GM12891 (cell line): ENCODE results near the gene BRF1.

Source experiments
- DNase-seq: peaks from one replicate; pipeline ENCODE4 v3.0.0; 2011; ENCODE audit warnings: low spot score; ENCODE audit not compliant: insufficient read length
- FAIRE-seq: peaks from 2 replicates; lab custom pipeline; 2011; peaks lifted over from hg19 to GRCh38; lab: Jason Lieb, UNC
- PAX5 ChIP-seq: IDR thresholded peaks from 2 replicates; pipeline ENCODE4 v1.6.1; 2011; ENCODE audit warnings: low read length, moderate library complexity, mild to moderate bottlenecking; ENCODE audit not compliant: insufficient read depth, severe bottlenecking
- POLR2A ChIP-seq: IDR thresholded peaks from 2 replicates; pipeline ENCODE4 v1.6.1; 2011; ENCODE audit warnings: low read depth, low read length, control low read depth
- POLR2AphosphoS5 ChIP-seq: IDR thresholded peaks from 2 replicates; pipeline ENCODE4 v1.6.1; 2011; ENCODE audit warnings: low read depth, low read length, control low read depth
- POU2F2 ChIP-seq: IDR thresholded peaks from 2 replicates; pipeline ENCODE4 v1.6.1; 2011; ENCODE audit warnings: low read depth, mild to moderate bottlenecking, control low read depth, low read length, moderate library complexity
- SPI1 ChIP-seq: IDR thresholded peaks from 2 replicates; pipeline ENCODE4 v1.6.1; 2011; ENCODE audit warnings: low read depth, low read length, control low read depth
- TAF1 ChIP-seq: IDR thresholded peaks from 2 replicates; pipeline ENCODE4 v1.6.1; 2011; ENCODE audit warnings: low read depth, low read length, control low read depth

The BRF1 gene

DNA sequence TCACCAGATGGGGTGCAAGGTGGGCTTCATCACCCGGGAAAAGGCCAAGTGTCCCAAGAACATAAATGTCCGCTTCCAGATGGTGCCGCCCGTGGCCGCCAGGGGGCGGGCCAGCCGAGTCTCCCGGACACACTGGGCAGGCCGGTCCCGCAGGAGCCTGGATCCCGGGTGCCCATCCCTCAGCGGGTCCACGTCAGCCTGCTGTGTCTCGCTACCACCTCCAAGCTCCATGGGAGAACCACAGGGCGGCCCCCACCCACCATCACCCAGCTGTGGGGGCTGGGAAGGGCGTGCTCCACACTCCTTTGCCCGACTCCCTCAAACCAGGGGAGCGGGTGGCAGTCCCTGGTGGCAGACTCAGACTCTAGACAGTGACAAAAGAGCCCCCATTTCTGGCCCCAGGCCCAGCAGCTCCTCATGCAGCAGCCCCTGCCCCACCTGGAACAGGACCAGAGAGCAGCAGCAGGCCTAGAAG is 97.7 kb downstream of the BRF1 start:
- TF ChIP-seq POLR2AphosphoS5 (no peak), SPI1 (no peak), POLR2A (no peak)
- FAIRE-seq: peak; percentile 78
- peak; percentile 87 for DNase-seq

DNA sequence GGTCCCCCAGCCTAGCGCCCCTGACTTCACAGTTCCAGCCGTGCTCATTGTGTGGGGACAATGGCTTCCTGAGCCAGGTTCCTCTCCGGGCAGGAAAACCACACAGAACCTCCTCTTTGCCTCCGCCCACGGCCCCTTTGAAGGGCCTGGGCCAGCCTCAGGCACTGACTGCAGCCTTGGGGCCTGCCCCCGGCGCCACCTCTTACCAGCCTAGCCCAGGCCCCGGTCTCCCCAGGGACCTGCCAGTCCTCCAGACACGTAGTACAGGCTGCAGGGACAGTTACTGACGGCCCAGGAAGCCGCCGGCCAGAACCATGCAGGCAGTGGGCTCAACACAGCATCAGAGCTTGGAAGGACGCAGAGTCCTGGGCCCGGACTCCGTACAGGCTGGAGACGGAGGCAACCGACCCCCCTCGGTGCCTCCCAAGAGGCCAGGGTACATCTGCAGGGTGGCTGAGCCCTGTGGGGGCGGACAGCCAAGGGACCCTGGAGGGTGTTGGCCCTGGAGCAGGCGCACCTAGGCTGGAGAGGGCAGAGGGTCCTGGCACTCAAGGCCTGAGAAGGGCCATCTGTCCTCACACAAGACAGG is 98.8 kb downstream of the BRF1 start:
- FAIRE-seq: no peak
- TF ChIP-seq POLR2A: no peak
- TF ChIP-seq POLR2AphosphoS5: no peak
- no peak for TF ChIP-seq SPI1
- DNase-seq: no peak

GRCh38 chr14:105201156-105201924 is 99.5 kb downstream of the BRF1 start:
- DNase-seq (no peak), FAIRE-seq (peak; percentile 52)
- TF ChIP-seq TAF1 (no peak), POLR2AphosphoS5 (no peak), PAX5 (no peak), SPI1 (no peak), POU2F2 (no peak), POLR2A (no peak)

DNA sequence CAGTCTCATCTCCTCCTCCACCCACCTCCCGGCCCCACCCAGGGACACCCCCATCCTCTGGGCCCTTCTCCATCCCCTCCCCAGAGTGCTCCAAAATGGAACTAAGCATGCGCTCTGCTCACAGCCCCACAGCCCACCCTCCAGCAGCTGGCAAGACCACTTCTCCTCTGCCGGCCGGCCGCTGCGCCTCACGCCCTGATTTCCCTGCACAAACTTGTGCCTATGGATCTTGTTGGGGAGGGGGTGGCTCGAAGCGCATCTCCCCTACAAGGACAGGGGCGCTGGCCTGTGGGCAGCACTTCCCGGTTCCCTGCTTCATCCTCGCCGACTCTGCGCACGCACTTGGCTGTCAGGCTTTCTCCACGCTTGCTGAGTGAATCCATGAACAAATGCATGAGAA is 100.2 kb downstream of the BRF1 start:
- TF ChIP-seq PAX5 (no peak), POLR2AphosphoS5 (no peak), POLR2A (no peak), POU2F2 (no peak), TAF1 (no peak), SPI1 (no peak)
- FAIRE-seq (no peak), DNase-seq (no peak)

DNA sequence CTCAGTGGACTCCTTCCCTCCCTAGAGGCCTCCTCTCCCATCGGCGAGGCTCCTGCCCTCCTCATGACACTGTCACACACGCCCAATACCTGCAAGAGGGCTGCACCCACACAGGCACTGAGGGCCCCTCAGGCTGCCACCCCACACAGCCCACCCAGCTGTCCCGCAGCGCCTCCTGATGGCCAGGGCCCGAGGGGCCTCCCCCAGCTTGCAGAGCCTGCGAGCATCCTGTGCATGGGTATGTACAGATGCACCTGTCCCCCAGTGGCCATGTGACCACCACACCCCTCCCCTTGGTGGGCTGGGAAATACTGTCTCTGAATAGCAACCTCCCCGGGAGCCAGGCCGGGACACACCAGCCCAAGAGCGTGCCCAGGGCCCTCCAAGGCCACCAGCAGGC is 100.7 kb downstream of the BRF1 start:
- DNase-seq (no peak), FAIRE-seq (no peak)

GRCh38 chr14:105199093-105199492 is 101.7 kb downstream of the BRF1 start:
- DNase-seq (no peak), FAIRE-seq (no peak)

More for the DNA sequence above, 100.7 kb downstream of the BRF1 start:
- TF ChIP-seq POLR2A (no peak), POU2F2 (no peak), TAF1 (no peak), SPI1 (no peak), POLR2AphosphoS5 (no peak), PAX5 (no peak)

GRCh38 chr14:105198588-105198987 is 102.2 kb downstream of the BRF1 start:
- DNase-seq (no peak), FAIRE-seq (no peak)
- TF ChIP-seq POLR2A: no peak
- TF ChIP-seq TAF1: no peak

More at GRCh38 chr14:105199093-105199492, 101.7 kb downstream of the BRF1 start:
- no peak for TF ChIP-seq POLR2A
- TF ChIP-seq POLR2AphosphoS5: no peak
- TF ChIP-seq TAF1: no peak
- no peak for TF ChIP-seq SPI1
- TF ChIP-seq PAX5: no peak
- TF ChIP-seq POU2F2: no peak

DNA sequence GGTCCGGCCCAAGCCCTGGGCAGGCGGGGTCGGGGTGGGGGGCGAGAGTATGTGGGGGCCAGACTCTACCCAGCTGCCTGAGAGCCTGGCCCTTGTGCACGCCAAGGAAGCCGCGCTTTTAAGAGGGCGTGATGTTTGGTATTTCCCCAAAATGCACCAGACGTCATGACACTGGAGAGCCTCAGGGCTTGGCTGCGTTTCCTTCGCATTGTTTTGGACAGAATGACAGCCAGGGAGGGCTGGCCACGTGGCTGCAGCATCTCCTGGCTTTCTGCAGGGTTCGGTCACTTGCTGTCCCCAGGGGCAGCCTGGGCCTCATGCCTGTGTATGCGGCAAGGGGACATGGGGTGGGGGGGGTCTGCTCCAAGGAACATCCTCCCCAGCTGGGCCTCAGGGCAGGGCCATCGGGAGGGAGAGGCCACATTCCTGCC is 103.6 kb downstream of the BRF1 start:
- no peak for DNase-seq
- peak; percentile 56 for FAIRE-seq
- TF ChIP-seq POLR2AphosphoS5 (no peak), TAF1 (no peak), POU2F2 (no peak), SPI1 (no peak), POLR2A (no peak), PAX5 (no peak)

DNA sequence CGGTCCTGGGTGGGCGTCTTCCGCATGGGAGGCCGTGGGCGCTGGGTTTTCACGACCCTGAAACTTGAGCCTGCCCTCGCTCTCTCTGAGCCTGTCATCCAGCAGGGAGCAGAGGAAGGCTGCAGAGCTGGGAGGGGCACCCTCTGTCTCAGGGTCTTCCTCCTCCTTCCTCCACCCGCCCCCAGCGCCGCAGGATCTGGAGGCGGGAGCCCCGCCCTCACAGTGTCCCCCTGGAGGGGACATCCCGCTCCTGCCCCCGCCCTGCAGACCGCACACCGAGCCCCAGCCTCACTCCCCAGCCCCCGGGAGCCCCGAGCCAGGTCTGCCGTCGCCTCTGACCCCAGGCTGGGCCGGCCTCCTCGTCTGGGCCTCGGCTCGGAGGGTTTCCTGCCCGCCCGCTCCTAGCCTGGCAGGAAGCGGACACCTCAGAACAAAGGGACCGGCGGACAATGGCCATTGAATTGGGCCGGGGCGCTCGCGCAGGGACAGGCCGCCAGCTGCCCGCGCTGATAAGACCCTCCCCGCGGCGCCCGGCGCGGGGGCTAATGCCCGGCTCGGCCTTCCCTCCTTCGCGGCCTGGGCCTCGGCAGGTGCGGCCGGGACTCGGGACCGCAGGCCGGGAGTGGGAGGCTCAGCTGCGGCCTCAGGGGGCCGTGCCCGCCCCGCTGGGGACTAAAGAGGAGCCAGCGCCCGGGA is 104.4 kb downstream of the BRF1 start:
- TF ChIP-seq POU2F2 (no peak), POLR2A (no peak), POLR2AphosphoS5 (no peak), TAF1 (no peak), PAX5 (no peak), SPI1 (no peak)
- no peak for DNase-seq
- FAIRE-seq: no peak

DNA sequence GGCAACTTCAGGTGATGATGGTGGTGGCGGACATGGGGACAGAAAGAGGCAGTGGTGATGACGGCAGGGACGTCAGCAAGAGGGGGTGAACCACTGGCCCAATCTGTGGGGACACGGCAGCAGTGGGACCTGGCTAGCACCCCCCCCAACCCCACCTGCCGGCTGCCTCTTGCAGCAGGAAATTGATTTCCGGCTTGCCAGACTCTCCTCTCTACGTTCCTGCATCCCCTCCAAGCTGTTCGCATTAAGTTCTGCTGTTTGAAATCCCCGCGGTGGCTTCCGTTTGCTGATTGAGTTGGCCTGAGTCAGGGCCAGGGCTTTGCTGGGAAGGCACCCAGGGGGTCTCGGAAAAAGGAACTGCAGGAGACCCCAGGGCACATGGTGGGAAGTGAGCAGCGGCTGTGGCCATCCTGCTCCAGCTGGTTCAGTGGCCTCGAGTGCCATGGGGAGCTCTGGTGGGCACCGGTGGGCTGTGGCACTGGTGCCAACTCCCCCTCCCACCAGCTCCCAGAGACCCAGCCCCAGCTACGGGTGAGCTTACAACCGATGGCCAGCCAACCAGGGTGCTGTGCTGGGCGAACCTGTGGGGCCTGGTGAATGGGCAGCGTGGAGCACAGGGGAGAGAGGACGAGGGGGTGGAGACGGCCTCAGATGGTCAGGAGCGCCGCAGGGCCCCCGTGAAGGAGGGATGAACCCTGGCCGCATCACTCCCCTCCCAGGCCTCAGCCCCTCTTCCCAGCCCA is 105.1 kb downstream of the BRF1 start:
- TF ChIP-seq POLR2AphosphoS5 (no peak), PAX5 (no peak), SPI1 (no peak), POLR2A (no peak), POU2F2 (no peak), TAF1 (no peak)
- DNase-seq: no peak
- FAIRE-seq: peak; percentile 48
